HepG2 (cell line): ENCODE results near the gene INSIG2. TPM values are rescaled to one million over a fixed set of nuclear protein-coding genes. Genes with fewer than 3 reads are reported as not detected.
A peak's percentile ranks its signal among the peaks of the same experiment; 100 is the strongest.

Experiments used
- CCDC6 ChIP-seq: sonication (generic); formaldehyde crosslinking; IDR thresholded peaks from 2 replicates; pipeline ENCODE4 v1.8.1; 2022; ENCODE audit warnings: mild to moderate bottlenecking, missing genetic modification reagents, moderate library complexity
- CEBPG ChIP-seq: IDR thresholded peaks from 2 replicates; pipeline ENCODE4 v1.6.1; 2016
- CREB1 ChIP-seq, 2 experiments: fragments of 450-650 bp in 1 of 2; IDR thresholded peaks; 2 replicates each; pipeline ENCODE4 v1.6.1; 2016 to 2017; ENCODE audit warnings: control low read depth in 1 of 2, mild to moderate bottlenecking in 1 of 2, missing compliant biosample characterization in 1 of 2, missing genetic modification characterization in 1 of 2
- FOXK2 ChIP-seq: fragments of 450-650 bp; IDR thresholded peaks from 2 replicates; pipeline ENCODE4 v1.6.1; 2016
- HMGXB4 ChIP-seq, 2 experiments: sonication (generic) in 1 of 2; formaldehyde crosslinking in 1 of 2; IDR thresholded peaks; 2 replicates each; pipeline versions ENCODE4 v1.4.0 to v1.6.1; 2018 to 2020; ENCODE audit warnings: missing genetic modification reagents in 2 of 2, borderline replicate concordance in 1 of 2, low read depth in 1 of 2, mild to moderate bottlenecking in 1 of 2, missing biosample characterization in 1 of 2
- HNF1B ChIP-seq: sonication (generic); formaldehyde crosslinking; IDR thresholded peaks from 2 replicates; pipeline ENCODE4 v1.5.1; 2020; ENCODE audit warnings: mild to moderate bottlenecking, moderate library complexity, missing genetic modification reagents
- KLF16 ChIP-seq, 2 experiments: sonication (generic) in 1 of 2; formaldehyde crosslinking in 1 of 2; IDR thresholded peaks; 2 replicates each; pipeline versions ENCODE4 v1.6.1 to v1.8.0; 2016 to 2023; ENCODE audit warnings: missing genetic modification reagents in 2 of 2, missing compliant biosample characterization in 1 of 2
- NFKB2 ChIP-seq: sonication (generic); formaldehyde crosslinking; IDR thresholded peaks from 2 replicates; pipeline ENCODE4 v1.4.0; 2020; ENCODE audit warnings: missing genetic modification reagents, borderline replicate concordance
- PATZ1 ChIP-seq: sonication (generic); formaldehyde crosslinking; IDR thresholded peaks from 2 replicates; pipeline ENCODE4 v1.4.0; 2020; ENCODE audit warnings: missing genetic modification reagents
- PHB2 ChIP-seq: fragments of 450-650 bp; IDR thresholded peaks from 2 replicates; pipeline ENCODE4 v1.6.1; 2018; ENCODE audit not compliant: partially characterized antibody
- POLR2AphosphoS2 ChIP-seq: IDR thresholded peaks from 2 replicates; pipeline ENCODE4 v1.6.1; 2011; ENCODE audit warnings: low read depth, low read length, improper control_type of control experiment
- RBM22 ChIP-seq: fragments of 200-400 bp; formaldehyde crosslinking; optimal IDR thresholded peaks from 2 replicates; pipeline ENCODE3; 2017; ENCODE audit warnings: mild to moderate bottlenecking, low read length, moderate library complexity
- RORA ChIP-seq: sonication (generic); formaldehyde crosslinking; IDR thresholded peaks from 2 replicates; pipeline ENCODE4 v1.5.0; 2020; ENCODE audit warnings: mild to moderate bottlenecking, missing genetic modification reagents, moderate library complexity
- TFDP2 ChIP-seq: sonication (generic); formaldehyde crosslinking; IDR thresholded peaks from 2 replicates; pipeline ENCODE4 v1.4.0; 2020; ENCODE audit warnings: missing genetic modification reagents
- ZBTB20 ChIP-seq: sonication (generic); formaldehyde crosslinking; IDR thresholded peaks from 2 replicates; pipeline ENCODE4 v1.8.1; 2023; ENCODE audit warnings: missing genetic modification reagents, low read depth, mild to moderate bottlenecking, borderline replicate concordance
- ZNF121 ChIP-seq: sonication (generic); formaldehyde crosslinking; IDR thresholded peaks from 2 replicates; pipeline ENCODE4 v1.5.0; 2020; ENCODE audit warnings: mild to moderate bottlenecking, missing genetic modification reagents
- ZNF224 ChIP-seq: sonication (generic); formaldehyde crosslinking; IDR thresholded peaks from 2 replicates; pipeline ENCODE4 v1.5.0; 2020; ENCODE audit warnings: mild to moderate bottlenecking, missing genetic modification reagents
- ZNF331 ChIP-seq: sonication (generic); formaldehyde crosslinking; IDR thresholded peaks from 2 replicates; pipeline ENCODE4 v1.4.0; 2020; ENCODE audit warnings: missing genetic modification reagents
- ZNF431 ChIP-seq: sonication (generic); formaldehyde crosslinking; IDR thresholded peaks from 2 replicates; pipeline ENCODE4 v1.9.0; 2022; ENCODE audit warnings: missing genetic modification reagents, low read depth, mild to moderate bottlenecking, borderline replicate concordance
- ZNF7 ChIP-seq: IDR thresholded peaks from 2 replicates; pipeline ENCODE4 v1.6.1; 2016; ENCODE audit warnings: missing biosample characterization, missing genetic modification reagents
- ZSCAN20 ChIP-seq: sonication (generic); formaldehyde crosslinking; IDR thresholded peaks from 2 replicates; pipeline ENCODE4 v1.4.0; 2020; ENCODE audit warnings: missing genetic modification reagents, mild to moderate bottlenecking, borderline replicate concordance
- polyA plus RNA-seq, 8 experiments: library from polyadenylated mRNA; depleted of rRNA in 3 of 8; stranded (reverse) in 7 of 8; unstranded in 1 of 8; fragments of >200 nt; fragmentation: Illumina TruSeq in 4 of 8; extraction: Trizol in 4 of 8; gene quantifications; 2 replicates each; pipeline versions ENCODE4 v1.2.1 to v1.2.3, GENCODE V29; 2011 to 2016; ENCODE audit warnings: low read depth in 4 of 8, missing spikeins in 1 of 8, mixed read lengths in 1 of 8; ENCODE audit not compliant: insufficient read depth in 1 of 8
- total RNA-seq, 5 experiments: library from RNA; depleted of rRNA; stranded (reverse); fragments of >200 nt; fragmentation: Illumina TruSeq; extraction: Trizol; gene quantifications; 2 replicates each; pipeline ENCODE4 v1.2.3, GENCODE V29; 2016; ENCODE audit warnings: low read depth in 1 of 5

The INSIG2 gene
- total and polyA plus RNA-seq, 2 of the 13 experiments (the other 11 are each of a cell fraction or from before 2014, with no cell fraction given), result 73.5 to 481 TPM

- TF ChIP-seq HMGXB4 (CRISPR knock-in tag; IDR thresholded peaks at IDR 0.05; ENCODE audit: borderline replicate concordance in 1 of 2, low read depth in 1 of 2) (peak; percentile 1 to 53; a peak in 3 of 4 replicates), PHB2 (no peak), ZBTB20 (CRISPR knock-in tag) (0 out of 2 replicates have a peak, but pooled peaks have one; percentile 63), ZNF7 (CRISPR knock-in tag) (peak; percentile 81), HNF1B (CRISPR knock-in tag) (0 out of 2 replicates have a peak, but pooled peaks have one; percentile 14), FOXK2 (0 out of 2 replicates have a peak, but pooled peaks have one; percentile 43), PATZ1 (CRISPR knock-in tag) (peak; percentile 76), RORA (no peak; the same call in 1 of the 2 replicates), ZNF121 (no peak), CEBPG (CRISPR knock-in tag) (peak; percentile 72), ZSCAN20 (CRISPR knock-in tag) (0 out of 2 replicates have a peak, but pooled peaks have one; percentile 44), ZNF431 (no peak), ZNF331 (CRISPR knock-in tag) (peak; percentile 50; the same call in 1 of the 2 replicates), TFDP2 (CRISPR knock-in tag) (peak; percentile 32; the same call in 1 of the 2 replicates), POLR2AphosphoS2 (no peak), KLF16 (CRISPR knock-in tag; IDR thresholded peaks at IDR 0.05) (peak in 1 of 2 experiments; percentile 59; a peak in 1 of 4 replicates), NFKB2 (CRISPR knock-in tag) (no peak), CCDC6 (CRISPR knock-in tag) (peak; percentile 92), ZNF224 (CRISPR knock-in tag) (peak; percentile 46; the same call in 1 of the 2 replicates), CREB1 (IDR thresholded peaks at IDR 0.05) (0 out of 2 replicates have a peak, but pooled peaks have one; percentile 43), CREB1 (CRISPR knock-in tag; IDR thresholded peaks at IDR 0.05) (peak; percentile 52), RBM22 (peak; percentile 76)
These were observed 999 bp downstream of the INSIG2 start (continued) for GRCh38 chr2:118089139-118089800.
